ENCODE results near the gene TTYH3.
"Not testable (repeated sequence)": the region's sequence is repeated elsewhere in the genome, so short reads cannot be mapped to it uniquely, and the experiment has no call there.

The TTYH3 gene

GRCh38 chr7:2679135-2680127, 47.6 kb downstream of the TTYH3 start:
- CTCF ChIA-PET, result interaction anchor here (0.6 to 5.8 kb wide), 8 partner anchors 8 to 1095 kb away, joined by 3 to 27 read pairs (median 4); no protein-coding TSS in a partner anchor
- POLR2A ChIA-PET; H3K4me3 ChIP-seq (ENCODE audit: low read depth, low read length); H3K27ac ChIP-seq (ENCODE audit: extremely low read depth, low read depth, low read length); H3K4me1 ChIP-seq (ENCODE audit: control insufficient read depth, insufficient read depth, low read length); H3K36me3 ChIP-seq (ENCODE audit: control insufficient read depth in 2 of 2, insufficient read depth in 1 of 2, low read length in 2 of 2); H3K9me3 ChIP-seq (ENCODE audit: control insufficient read depth, insufficient read depth, low read depth, low read length): not testable (repeated sequence)
- TF ChIP-seq GLIS2 (tag by site-specific recombination; IDR thresholded peaks at IDR 0.05) (peak; percentile 34; the same call in 1 of the 2 replicates), ZIC2 (tag by site-specific recombination; IDR thresholded peaks at IDR 0.05) (peak; percentile 49), ZFHX2 (tag by site-specific recombination; conservative IDR thresholded peaks at IDR 0.05) (peak; percentile 38; the same call in 1 of the 2 replicates), GLIS1 (tag by site-specific recombination; IDR thresholded peaks at IDR 0.05) (peak; percentile 20; the same call in 1 of the 2 replicates)

GRCh38 chr7:2680256-2680655, 48.5 kb downstream of the TTYH3 start:
- TF ChIP-seq ZNF140 (tag by site-specific recombination; IDR thresholded peaks at IDR 0.05) (no peak), ZNF701 (tag by site-specific recombination; IDR thresholded peaks at IDR 0.05) (no peak), ZXDB (tag by site-specific recombination; IDR thresholded peaks at IDR 0.05) (no peak), MEIS1 (CRISPR knock-in tag; IDR thresholded peaks at IDR 0.05; ENCODE audit: borderline replicate concordance) (no peak), PRDM2 (tag by site-specific recombination; IDR thresholded peaks at IDR 0.05; ENCODE audit: borderline replicate concordance) (no peak), FEZF1 (tag by site-specific recombination; IDR thresholded peaks at IDR 0.05) (no peak), ZNF704 (tag by site-specific recombination; IDR thresholded peaks at IDR 0.05) (no peak), ZNF366 (tag by site-specific recombination; conservative IDR thresholded peaks at IDR 0.05) (no peak), ZNF530 (tag by site-specific recombination; IDR thresholded peaks at IDR 0.05; ENCODE audit: low read depth) (no peak), ZNF184 (tag by site-specific recombination; IDR thresholded peaks at IDR 0.05) (no peak), ZNF571 (tag by site-specific recombination; IDR thresholded peaks at IDR 0.05) (no peak), ZNF843 (tag by site-specific recombination; IDR thresholded peaks at IDR 0.05) (no peak), EGR2 (tag by site-specific recombination; IDR thresholded peaks at IDR 0.05; ENCODE audit: low read depth) (no peak), KLF9 (tag by site-specific recombination; IDR thresholded peaks at IDR 0.05; ENCODE audit: low read depth) (no peak), HOXD13 (CRISPR knock-in tag; IDR thresholded peaks at IDR 0.05; ENCODE audit: borderline replicate concordance) (no peak)
- CTCF ChIA-PET, result interaction anchor here (0.6 to 5.8 kb wide), 13 partner anchors 9 to 1096 kb away, joined by 3 to 27 read pairs (median 4); no protein-coding TSS in a partner anchor
- Histone ChIP-seq H3K4me1 (ENCODE audit: control insufficient read depth, insufficient read depth, low read length) (no peaks in the 10 kb centered on the region), H3K36me3 (ENCODE audit: control insufficient read depth in 2 of 2, insufficient read depth in 1 of 2, low read length in 2 of 2) (no peaks in the 10 kb centered on the region), H3K4me3 (ENCODE audit: low read depth, low read length) (no peak overlapping the region), H3K27ac (ENCODE audit: extremely low read depth, low read depth, low read length) (no peak overlapping the region), H3K9me3 (ENCODE audit: control insufficient read depth, insufficient read depth, low read depth, low read length) (no peaks in the 10 kb centered on the region)
- POLR2A ChIA-PET, result no interaction called here

Data from HEK293 (cell line).